HepG2 (cell line): ENCODE measurements around the gene SBNO2. TPM values are rescaled to one million over a fixed set of nuclear protein-coding genes. Genes with fewer than 3 reads are reported as not detected.

Source experiments
- BCL6 ChIP-seq: IDR thresholded peaks from 2 replicates; pipeline ENCODE4 v1.6.1; 2016; ENCODE audit warnings: missing genetic modification reagents, missing compliant biosample characterization
- FOXJ3 ChIP-seq: sonication (generic); formaldehyde crosslinking; IDR thresholded peaks from 2 replicates; pipeline ENCODE4 v1.4.0; 2020; ENCODE audit warnings: missing genetic modification reagents, mild to moderate bottlenecking, borderline replicate concordance
- FOXO1 ChIP-seq: sonication (generic); formaldehyde crosslinking; IDR thresholded peaks from 2 replicates; pipeline ENCODE4 v1.4.0; 2020; ENCODE audit warnings: missing genetic modification reagents
- GTF3A ChIP-seq: sonication (generic); formaldehyde crosslinking; conservative IDR thresholded peaks from 2 replicates; pipeline ENCODE4 v1.4.0; 2020; ENCODE audit warnings: mild to moderate bottlenecking, missing genetic modification reagents
- KDM1A ChIP-seq: IDR thresholded peaks from 2 replicates; pipeline ENCODE4 v1.6.1; 2016; ENCODE audit warnings: missing compliant biosample characterization
- KLF11 ChIP-seq: IDR thresholded peaks from 2 replicates; pipeline ENCODE4 v1.6.1; 2016; ENCODE audit warnings: missing compliant biosample characterization
- MED1 ChIP-seq: sonication (generic); formaldehyde crosslinking; IDR thresholded peaks from 2 replicates; pipeline ENCODE4 v1.4.0; 2020; ENCODE audit warnings: missing genetic modification reagents
- NFYC ChIP-seq: IDR thresholded peaks from 2 replicates; pipeline ENCODE4 v1.6.1; 2016; ENCODE audit warnings: missing genetic modification reagents, missing compliant biosample characterization
- TBP ChIP-seq: sonication (generic); formaldehyde crosslinking; IDR thresholded peaks from 2 replicates; pipeline ENCODE4 v1.5.0; 2020; ENCODE audit warnings: missing genetic modification reagents
- TCF12 ChIP-seq, 2 experiments: fragments of 450-650 bp in 1 of 2; sonication (generic) in 1 of 2; formaldehyde crosslinking in 1 of 2; IDR thresholded peaks; 2 replicates each; pipeline versions ENCODE4 v1.6.1 to v1.8.0; 2017 to 2022; ENCODE audit warnings: antibody characterized with exemption in 1 of 2, mild to moderate bottlenecking in 1 of 2, missing genetic modification reagents in 1 of 2, moderate library complexity in 1 of 2
- TCF7L2 ChIP-seq: IDR thresholded peaks from 2 replicates; pipeline ENCODE4 v1.6.1; 2011; ENCODE audit warnings: mild to moderate bottlenecking, low read depth, low read length, moderate library complexity
- ZBTB7B ChIP-seq: sonication (generic); formaldehyde crosslinking; IDR thresholded peaks from 2 replicates; pipeline ENCODE4 v1.4.0; 2020; ENCODE audit warnings: missing genetic modification reagents
- ZFP90 ChIP-seq: sonication (generic); formaldehyde crosslinking; IDR thresholded peaks from 2 replicates; pipeline ENCODE4 v1.8.0; 2022; ENCODE audit warnings: missing genetic modification reagents, mild to moderate bottlenecking, inconsistent platforms, borderline replicate concordance
- ZNF232 ChIP-seq: sonication (generic); formaldehyde crosslinking; IDR thresholded peaks from 2 replicates; pipeline ENCODE4 v1.4.0; 2020; ENCODE audit warnings: missing genetic modification reagents, borderline replicate concordance
- ZNF333 ChIP-seq: sonication (generic); formaldehyde crosslinking; IDR thresholded peaks from 2 replicates; pipeline ENCODE4 v1.4.0; 2020; ENCODE audit warnings: mild to moderate bottlenecking, missing genetic modification reagents, borderline replicate concordance
- ZNF501 ChIP-seq: sonication (generic); formaldehyde crosslinking; IDR thresholded peaks from 2 replicates; pipeline ENCODE4 v1.5.1; 2020; ENCODE audit warnings: mild to moderate bottlenecking, moderate library complexity, missing genetic modification reagents
- ZNF546 ChIP-seq: sonication (generic); formaldehyde crosslinking; conservative IDR thresholded peaks from 2 replicates; pipeline ENCODE4 v1.8.1; 2023; ENCODE audit warnings: mild to moderate bottlenecking, missing genetic modification reagents
- ZNF777 ChIP-seq: sonication (generic); formaldehyde crosslinking; IDR thresholded peaks from 2 replicates; pipeline ENCODE4 v1.4.0; 2020; ENCODE audit warnings: missing genetic modification reagents
- ZNF83 ChIP-seq: sonication (generic); formaldehyde crosslinking; IDR thresholded peaks from 2 replicates; pipeline ENCODE4 v1.4.0; 2020; ENCODE audit warnings: missing genetic modification reagents, mild to moderate bottlenecking, borderline replicate concordance
- polyA plus RNA-seq, 8 experiments: library from polyadenylated mRNA; depleted of rRNA in 3 of 8; stranded (reverse) in 7 of 8; unstranded in 1 of 8; fragments of >200 nt; fragmentation: Illumina TruSeq in 4 of 8; extraction: Trizol in 4 of 8; gene quantifications; 2 replicates each; pipeline versions ENCODE4 v1.2.1 to v1.2.3, GENCODE V29; 2011 to 2016; ENCODE audit warnings: low read depth in 4 of 8, missing spikeins in 1 of 8, mixed read lengths in 1 of 8; ENCODE audit not compliant: insufficient read depth in 1 of 8
- total RNA-seq, 5 experiments: library from RNA; depleted of rRNA; stranded (reverse); fragments of >200 nt; fragmentation: Illumina TruSeq; extraction: Trizol; gene quantifications; 2 replicates each; pipeline ENCODE4 v1.2.3, GENCODE V29; 2016; ENCODE audit warnings: low read depth in 1 of 5
- TF ChIP-seq, protein P1 (sequence below): sonication (generic); formaldehyde crosslinking; IDR thresholded peaks from 2 replicates; pipeline ENCODE4 v1.8.0; 2022; ENCODE audit warnings: mild to moderate bottlenecking, missing genetic modification reagents; ENCODE audit not compliant: insufficient replicate concordance
- TF ChIP-seq, protein P2 (sequence below): sonication (generic); formaldehyde crosslinking; IDR thresholded peaks from 2 replicates; pipeline ENCODE4 v1.5.0; 2020; ENCODE audit warnings: mild to moderate bottlenecking, missing genetic modification reagents
- TF ChIP-seq, protein P3 (sequence below): sonication (generic); formaldehyde crosslinking; IDR thresholded peaks from 2 replicates; pipeline ENCODE4 v1.4.0; 2020; ENCODE audit warnings: missing genetic modification reagents, mild to moderate bottlenecking, borderline replicate concordance
- TF ChIP-seq, protein P4 (sequence below): sonication (generic); formaldehyde crosslinking; IDR thresholded peaks from 2 replicates; pipeline ENCODE4 v1.4.0; 2020; ENCODE audit warnings: low read depth, mild to moderate bottlenecking, missing genetic modification reagents

SBNO2 gene
- total and polyA plus RNA-seq, 2 of the 13 experiments (the other 11 are each of a cell fraction or from before 2014, with no cell fraction given), result 8.6 to 10.4 TPM

DNA sequence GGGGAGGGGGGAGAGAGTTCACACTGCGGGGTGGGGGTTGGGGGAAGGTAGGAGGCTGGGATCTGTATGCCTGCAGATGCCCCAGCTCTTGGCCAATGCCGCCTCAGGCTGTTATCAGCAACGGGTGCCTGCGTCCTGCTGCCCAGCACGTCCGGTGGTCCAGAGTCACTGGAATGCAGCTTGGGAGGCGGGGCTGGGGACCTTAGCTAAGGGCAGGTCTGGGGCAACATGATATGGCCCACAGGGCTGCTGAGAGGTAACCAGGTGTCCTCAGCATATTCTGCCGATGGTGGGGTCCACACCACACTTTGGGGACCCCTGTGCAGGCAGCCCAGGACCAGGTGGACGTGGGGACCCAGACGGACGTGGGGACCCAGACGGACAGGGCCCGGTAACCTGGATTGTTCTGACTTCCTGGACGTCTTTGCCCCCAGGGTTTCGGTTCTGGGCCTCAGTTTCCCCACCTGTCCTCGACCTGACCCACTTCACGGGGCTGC is 107.8 kb downstream of the SBNO2 start (continued):
- TF ChIP-seq, protein P1, sequence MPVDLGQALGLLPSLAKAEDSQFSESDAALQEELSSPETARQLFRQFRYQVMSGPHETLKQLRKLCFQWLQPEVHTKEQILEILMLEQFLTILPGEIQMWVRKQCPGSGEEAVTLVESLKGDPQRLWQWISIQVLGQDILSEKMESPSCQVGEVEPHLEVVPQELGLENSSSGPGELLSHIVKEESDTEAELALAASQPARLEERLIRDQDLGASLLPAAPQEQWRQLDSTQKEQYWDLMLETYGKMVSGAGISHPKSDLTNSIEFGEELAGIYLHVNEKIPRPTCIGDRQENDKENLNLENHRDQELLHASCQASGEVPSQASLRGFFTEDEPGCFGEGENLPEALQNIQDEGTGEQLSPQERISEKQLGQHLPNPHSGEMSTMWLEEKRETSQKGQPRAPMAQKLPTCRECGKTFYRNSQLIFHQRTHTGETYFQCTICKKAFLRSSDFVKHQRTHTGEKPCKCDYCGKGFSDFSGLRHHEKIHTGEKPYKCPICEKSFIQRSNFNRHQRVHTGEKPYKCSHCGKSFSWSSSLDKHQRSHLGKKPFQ (CRISPR knock-in tag), result peak; percentile 77
- peak; percentile 78; the same call in 1 of the 2 replicates for TF ChIP-seq TBP (CRISPR knock-in tag)
- peak; percentile 60; the same call in 1 of the 2 replicates for TF ChIP-seq ZFP90 (CRISPR knock-in tag)
- TF ChIP-seq KDM1A (CRISPR knock-in tag), result no peak
- TF ChIP-seq TCF12 (IDR thresholded peaks at IDR 0.05), result no peak
- TF ChIP-seq TCF12 (CRISPR knock-in tag; IDR thresholded peaks at IDR 0.05), result no peak
- TF ChIP-seq ZNF333 (CRISPR knock-in tag), result no peak
- TF ChIP-seq ZNF777, result 0 out of 2 replicates have a peak, but pooled peaks have one; percentile 20
- 0 out of 2 replicates have a peak, but pooled peaks have one; percentile 70 for TF ChIP-seq ZNF232 (CRISPR knock-in tag)
- no peak for TF ChIP-seq TCF7L2
- TF ChIP-seq, protein P2, sequence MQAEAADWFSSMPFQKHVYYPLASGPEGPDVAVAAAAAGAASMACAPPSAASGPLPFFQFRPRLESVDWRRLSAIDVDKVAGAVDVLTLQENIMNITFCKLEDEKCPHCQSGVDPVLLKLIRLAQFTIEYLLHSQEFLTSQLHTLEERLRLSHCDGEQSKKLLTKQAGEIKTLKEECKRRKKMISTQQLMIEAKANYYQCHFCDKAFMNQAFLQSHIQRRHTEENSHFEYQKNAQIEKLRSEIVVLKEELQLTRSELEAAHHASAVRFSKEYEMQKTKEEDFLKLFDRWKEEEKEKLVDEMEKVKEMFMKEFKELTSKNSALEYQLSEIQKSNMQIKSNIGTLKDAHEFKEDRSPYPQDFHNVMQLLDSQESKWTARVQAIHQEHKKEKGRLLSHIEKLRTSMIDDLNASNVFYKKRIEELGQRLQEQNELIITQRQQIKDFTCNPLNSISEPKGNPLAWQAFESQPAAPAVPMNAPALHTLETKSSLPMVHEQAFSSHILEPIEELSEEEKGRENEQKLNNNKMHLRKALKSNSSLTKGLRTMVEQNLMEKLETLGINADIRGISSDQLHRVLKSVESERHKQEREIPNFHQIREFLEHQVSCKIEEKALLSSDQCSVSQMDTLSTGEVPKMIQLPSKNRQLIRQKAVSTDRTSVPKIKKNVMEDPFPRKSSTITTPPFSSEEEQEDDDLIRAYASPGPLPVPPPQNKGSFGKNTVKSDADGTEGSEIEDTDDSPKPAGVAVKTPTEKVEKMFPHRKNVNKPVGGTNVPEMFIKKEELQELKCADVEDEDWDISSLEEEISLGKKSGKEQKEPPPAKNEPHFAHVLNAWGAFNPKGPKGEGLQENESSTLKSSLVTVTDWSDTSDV, result no peak
- TF ChIP-seq, protein P3, sequence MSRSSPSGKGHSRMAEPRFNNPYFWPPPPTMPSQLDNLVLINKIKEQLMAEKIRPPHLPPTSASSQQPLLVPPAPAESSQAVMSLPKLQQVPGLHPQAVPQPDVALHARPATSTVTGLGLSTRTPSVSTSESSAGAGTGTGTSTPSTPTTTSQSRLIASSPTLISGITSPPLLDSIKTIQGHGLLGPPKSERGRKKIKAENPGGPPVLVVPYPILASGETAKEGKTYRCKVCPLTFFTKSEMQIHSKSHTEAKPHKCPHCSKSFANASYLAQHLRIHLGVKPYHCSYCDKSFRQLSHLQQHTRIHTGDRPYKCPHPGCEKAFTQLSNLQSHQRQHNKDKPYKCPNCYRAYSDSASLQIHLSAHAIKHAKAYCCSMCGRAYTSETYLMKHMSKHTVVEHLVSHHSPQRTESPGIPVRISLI (CRISPR knock-in tag), result peak; percentile 37; the same call in 1 of the 2 replicates
- TF ChIP-seq, protein P4, sequence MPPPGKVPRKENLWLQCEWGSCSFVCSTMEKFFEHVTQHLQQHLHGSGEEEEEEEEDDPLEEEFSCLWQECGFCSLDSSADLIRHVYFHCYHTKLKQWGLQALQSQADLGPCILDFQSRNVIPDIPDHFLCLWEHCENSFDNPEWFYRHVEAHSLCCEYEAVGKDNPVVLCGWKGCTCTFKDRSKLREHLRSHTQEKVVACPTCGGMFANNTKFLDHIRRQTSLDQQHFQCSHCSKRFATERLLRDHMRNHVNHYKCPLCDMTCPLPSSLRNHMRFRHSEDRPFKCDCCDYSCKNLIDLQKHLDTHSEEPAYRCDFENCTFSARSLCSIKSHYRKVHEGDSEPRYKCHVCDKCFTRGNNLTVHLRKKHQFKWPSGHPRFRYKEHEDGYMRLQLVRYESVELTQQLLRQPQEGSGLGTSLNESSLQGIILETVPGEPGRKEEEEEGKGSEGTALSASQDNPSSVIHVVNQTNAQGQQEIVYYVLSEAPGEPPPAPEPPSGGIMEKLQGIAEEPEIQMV (CRISPR knock-in tag), result peak; percentile 70; the same call in 1 of the 2 replicates
- no peak for TF ChIP-seq BCL6 (CRISPR knock-in tag)
- TF ChIP-seq FOXJ3 (CRISPR knock-in tag), result peak; percentile 21; the same call in 1 of the 2 replicates
- peak; percentile 88 for TF ChIP-seq ZBTB7B (CRISPR knock-in tag)
- TF ChIP-seq FOXO1 (CRISPR knock-in tag), result peak; percentile 34; the same call in 1 of the 2 replicates
- TF ChIP-seq ZNF501, result peak; percentile 58; the same call in 1 of the 2 replicates
- TF ChIP-seq KLF11 (CRISPR knock-in tag), result peak; percentile 40; the same call in 1 of the 2 replicates
- peak; percentile 18; the same call in 1 of the 2 replicates for TF ChIP-seq NFYC
- 0 out of 2 replicates have a peak, but pooled peaks have one; percentile 9 for TF ChIP-seq ZNF546 (CRISPR knock-in tag)
- peak; percentile 79 for TF ChIP-seq MED1 (CRISPR knock-in tag)
- TF ChIP-seq GTF3A, result no peak
- peak; percentile 47; the same call in 1 of the 2 replicates for TF ChIP-seq ZNF83 (CRISPR knock-in tag)
